Keratinocyte (primary cell): ENCODE results near the gene MYO1C. TPM values are rescaled to one million over a fixed set of nuclear protein-coding genes. Genes with fewer than 3 reads are reported as not detected.

ENCODE experiments used
- DNase-seq: peaks from one replicate; pipeline ENCODE4 v3.0.0-alpha.2; 2011; ENCODE audit warnings: low read depth, missing footprints, low spot score
- FAIRE-seq: peaks from 2 replicates; lab custom pipeline; 2011; peaks lifted over from hg19 to GRCh38; lab: Jason Lieb, UNC
- H2AFZ ChIP-seq: 2 replicates; pipeline ENCODE4 v1.6.0; 2012; ENCODE audit warnings: low read length, control low read depth, inconsistent platforms; ENCODE audit not compliant: control insufficient read depth
- H3K27ac ChIP-seq: 2 replicates; pipeline ENCODE4 v1.5.1; 2011; ENCODE audit warnings: low read length; ENCODE audit not compliant: control insufficient read depth, insufficient read depth
- H3K27me3 ChIP-seq: 3 replicates; pipeline ENCODE4 v1.6.0; 2011; ENCODE audit warnings: low read length; ENCODE audit not compliant: control insufficient read depth, insufficient read depth; ENCODE audit errors: extremely low read depth
- H3K36me3 ChIP-seq, 2 experiments: 2 replicates in 1 of 2; 3 replicates in 1 of 2; pipeline ENCODE4 v1.5.1; 2011; ENCODE audit warnings: low read length in 2 of 2, mild to moderate bottlenecking in 1 of 2; ENCODE audit not compliant: control insufficient read depth in 2 of 2, insufficient read depth in 2 of 2; ENCODE audit errors: extremely low read depth in 1 of 2
- H3K4me1 ChIP-seq: 3 replicates; pipeline ENCODE4 v1.5.1; 2011; ENCODE audit warnings: low read length; ENCODE audit not compliant: control insufficient read depth, insufficient read depth; ENCODE audit errors: extremely low read depth
- H3K4me2 ChIP-seq: 3 replicates; pipeline ENCODE4 v1.6.0; 2011; ENCODE audit warnings: low read depth, low read length; ENCODE audit not compliant: control insufficient read depth, insufficient read depth; ENCODE audit errors: extremely low read depth
- H3K4me3 ChIP-seq, 3 experiments: fragments of 200-600 bp in 1 of 3; sonication (generic) in 1 of 3; 2 replicates in 2 of 3; 3 replicates in 1 of 3; pipeline ENCODE4 v1.5.1; 2011 to 2016; ENCODE audit warnings: low read length in 3 of 3, mild to moderate bottlenecking in 3 of 3, control low read depth in 2 of 3, inconsistent platforms in 1 of 3, low read depth in 1 of 3, mixed read lengths in 1 of 3, mixed run types in 1 of 3, moderate library complexity in 1 of 3; ENCODE audit not compliant: control insufficient read depth in 2 of 3, insufficient read depth in 2 of 3; ENCODE audit errors: extremely low read depth in 1 of 3
- H3K79me2 ChIP-seq: 2 replicates; pipeline ENCODE4 v1.6.0; 2012; ENCODE audit warnings: low read length; ENCODE audit not compliant: control insufficient read depth, insufficient read depth
- H3K9ac ChIP-seq: 3 replicates; pipeline ENCODE4 v1.6.0; 2011; ENCODE audit warnings: low read length; ENCODE audit not compliant: control insufficient read depth, insufficient read depth; ENCODE audit errors: extremely low read depth
- H3K9me1 ChIP-seq: 3 replicates; pipeline ENCODE4 v1.6.0; 2011; ENCODE audit warnings: low read length; ENCODE audit not compliant: control insufficient read depth, insufficient read depth; ENCODE audit errors: extremely low read depth
- H3K9me3 ChIP-seq: 2 replicates; pipeline ENCODE4 v1.5.1; 2012; ENCODE audit warnings: low read depth, low read length; ENCODE audit not compliant: control insufficient read depth
- H4K20me1 ChIP-seq: 3 replicates; pipeline ENCODE4 v1.6.0; 2011; ENCODE audit warnings: low read length; ENCODE audit not compliant: control insufficient read depth, insufficient read depth; ENCODE audit errors: extremely low read depth
- CTCF ChIP-seq, 3 experiments: IDR thresholded peaks in 1 of 3; conservative IDR thresholded peaks in 1 of 3; optimal IDR thresholded peaks in 1 of 3; 2 replicates in 2 of 3; 3 replicates in 1 of 3; pipeline versions ENCODE3 to v1.5.1; 2011; ENCODE audit warnings: low read length in 3 of 3, mild to moderate bottlenecking in 3 of 3, moderate library complexity in 2 of 3, control low read depth in 1 of 3, inconsistent platforms in 1 of 3; ENCODE audit not compliant: insufficient read depth in 2 of 3; ENCODE audit errors: extremely low read depth in 1 of 3
- EZH2 ChIP-seq: IDR thresholded peaks from one replicate; pipeline ENCODE4 v1.6.1; 2012; ENCODE audit warnings: inconsistent platforms, mild to moderate bottlenecking, low read length, moderate library complexity
- dilution Hi-C: fragments of 300-500 bp; cut with MboI; formaldehyde crosslinking; loops from one replicate; pipeline ENCODE4 v1.7.0; 2020; ENCODE audit warnings: low sequenced_read_pairs; ENCODE audit not compliant: extremely low pct_ligation_motif_present
- polyA plus RNA-seq, 5 experiments: library from polyadenylated mRNA; depleted of rRNA in 3 of 5; stranded (reverse) in 3 of 5; stranded (forward) in 1 of 5; unstranded in 1 of 5; fragments of >200 nt; gene quantifications; 1 replicate in 1 of 5; 2 replicates in 3 of 5; 3 replicates in 1 of 5; pipeline versions ENCODE4 v1.2.1 to v1.2.3, GENCODE V29; 2011 to 2012; ENCODE audit warnings: missing spikeins in 2 of 5, low read depth in 1 of 5, low replicate concordance in 1 of 5

The MYO1C gene
- polyA plus RNA-seq, 1 donor (not counting 4 experiments of a cell fraction or from before 2014, with no cell fraction given) = 101 TPM

- Histone ChIP-seq H3K9me1 (no peaks in the 10 kb centered on the region), H3K79me2 (no peaks in the 10 kb centered on the region), H3K9me3 (no peaks in the 10 kb centered on the region), H3K4me3 (no peak overlapping the region), H3K4me2 (no peak overlapping the region), H3K27ac (no peak overlapping the region), H4K20me1 (no peaks in the 10 kb centered on the region), H2AFZ (no peak overlapping the region), H3K27me3 (no peaks in the 10 kb centered on the region), H3K9ac (no peak overlapping the region), H3K36me3 (peaks cover 23 to 25% of the 10 kb centered on the region in 2 experiments), H3K4me1 (peaks cover 8% of the 10 kb centered on the region)
- FAIRE-seq (no peak), DNase-seq (no peak)
- TF ChIP-seq CTCF (optimal IDR thresholded peaks at IDR 0.05 in 1 of 3, IDR thresholded peaks at IDR 0.05 in 1 of 3, conservative IDR thresholded peaks at IDR 0.05 in 1 of 3; ENCODE audit: extremely low read depth in 1 of 3, insufficient read depth in 2 of 3, low read length in 3 of 3) = no peak
- TF ChIP-seq EZH2 = no peak
- dilution Hi-C loops = no loop called here
Measured at GRCh38 chr17:1464186-1464585, 28.3 kb downstream of the MYO1C start.

GRCh38 chr17:1462164-1463112 lies 30.0 kb downstream of the MYO1C start:
- H3K36me3 ChIP-seq = peaks cover 10 to 14% of the 10 kb centered on the region in 2 experiments
- no peaks in the 10 kb centered on the region for H3K79me2 ChIP-seq
- no peak for FAIRE-seq
- no peaks in the 10 kb centered on the region for H3K9me3 ChIP-seq
- DNase-seq = no peak
- dilution Hi-C loops = no loop called here
- H3K27ac ChIP-seq = no peak overlapping the region
- H3K27me3 ChIP-seq = no peaks in the 10 kb centered on the region
- H3K4me3 ChIP-seq = no peak overlapping the region
- H3K4me2 ChIP-seq = no peak overlapping the region
- no peak overlapping the region for H3K9ac ChIP-seq
- H4K20me1 ChIP-seq = no peaks in the 10 kb centered on the region
- H3K4me1 ChIP-seq = peaks cover 8% of the 10 kb centered on the region
- TF ChIP-seq EZH2 = no peak
- no peak for TF ChIP-seq CTCF (optimal IDR thresholded peaks at IDR 0.05 in 1 of 3, IDR thresholded peaks at IDR 0.05 in 1 of 3, conservative IDR thresholded peaks at IDR 0.05 in 1 of 3; ENCODE audit: extremely low read depth in 1 of 3, insufficient read depth in 2 of 3, low read length in 3 of 3)
- no peak overlapping the region for H2AFZ ChIP-seq
- no peaks in the 10 kb centered on the region for H3K9me1 ChIP-seq
